Heart left ventricle (tissue), 16 donors: ENCODE measurements around the gene ACSL4. TPM values are rescaled to one million over a fixed set of nuclear protein-coding genes. Genes with fewer than 3 reads are reported as not detected.

Experiments
- ATAC-seq, 4 donors: fragments of 200-7000 bp; cut with Tn5 transposase; one replicate each; pipeline ENCODE4 v1.9.1; 2020 to 2022; ENCODE audit warnings: moderate library complexity in 4 of 4, mild to moderate bottlenecking in 3 of 4, moderate number of reproducible peaks in 1 of 4
- DNase-seq, 5 donors: peaks; one replicate each; pipeline ENCODE4 v3.0.0-alpha.2; 2020
- H3K27ac ChIP-seq, 12 donors: fragments of 200-600 bp; sonication (generic) in 4 of 12; one replicate each; pipeline versions ENCODE4 v1.5.0 to v1.8.0; 2016 to 2022; ENCODE audit warnings: mild to moderate bottlenecking in 2 of 12
- H3K27me3 ChIP-seq, 9 donors: fragments of 200-600 bp; sonication (generic) in 2 of 9; one replicate each; pipeline versions ENCODE4 v1.5.1 to v1.8.0; 2016 to 2022; ENCODE audit warnings: mild to moderate bottlenecking in 3 of 9
- H3K36me3 ChIP-seq, 9 donors: fragments of 200-600 bp; sonication (generic) in 2 of 9; one replicate each; pipeline versions ENCODE4 v1.5.0 to v1.8.0; 2018 to 2022; ENCODE audit warnings: mild to moderate bottlenecking in 2 of 9
- H3K4me1 ChIP-seq, 12 donors: fragments of 200-600 bp; sonication (generic) in 4 of 12; one replicate each; pipeline versions ENCODE4 v1.5.0 to v1.8.0; 2016 to 2022; ENCODE audit warnings: mild to moderate bottlenecking in 3 of 12
- H3K4me3 ChIP-seq, 12 donors: fragments of 200-600 bp; sonication (generic) in 4 of 12; one replicate each; pipeline versions ENCODE4 v1.5.0 to v1.8.0; 2017 to 2022; ENCODE audit warnings: mild to moderate bottlenecking in 9 of 12, moderate library complexity in 4 of 12
- H3K9me3 ChIP-seq, 12 donors: fragments of 200-600 bp; sonication (generic) in 4 of 12; one replicate each; pipeline versions ENCODE4 v1.5.0 to v1.8.0; 2016 to 2022; ENCODE audit warnings: mild to moderate bottlenecking in 1 of 12
- CTCF ChIP-seq, 12 donors: fragments of 200-600 bp; sonication (generic) in 4 of 12; IDR thresholded peaks; one replicate each; pipeline versions ENCODE4 v1.5.0 to v1.8.0; 2018 to 2022; ENCODE audit warnings: antibody characterized with exemption in 12 of 12, mild to moderate bottlenecking in 5 of 12
- POLR2A ChIP-seq, 2 donors: fragments of 450-650 bp; IDR thresholded peaks; one replicate each; pipeline ENCODE4 v1.6.1; 2017; ENCODE audit warnings: antibody characterized with exemption in 2 of 2, mild to moderate bottlenecking in 2 of 2, moderate library complexity in 2 of 2
- WGBS, 4 donors: extraction: QIAGEN DNeasy Blood & Tissue Kit in 2 of 4; methylation state at CpG; one replicate each; pipeline versions ENCODE4 v1.1.5 to v1.1.7; 2013 to 2018; 5-methylcytosine and 5-hydroxymethylcytosine counted together
- intact Hi-C, 10 donors: fragments of 100-400 bp; cut with DNase I; formaldehyde crosslinking; loops; one replicate each; pipeline versions ENCODE4 v1.11.1 to v1.14.2; 2022
- polyA plus RNA-seq, 2 donors: library from polyadenylated mRNA; stranded (reverse); fragments of 200-250 nt; gene quantifications; one replicate each; pipeline ENCODE4 v1.2.3, GENCODE V29; 2013
- total RNA-seq, 9 donors: library from RNA; depleted of rRNA in 2 of 9; stranded (reverse); fragments of >200 nt in 2 of 9; fragmentation: NEBNext Ultra II Directional in 3 of 9; extraction: Animal tissue kit (Norgen Biotek cat#: 25700) in 3 of 9; gene quantifications; one replicate each; pipeline versions ENCODE4 v1.1.0 to v1.2.4, GENCODE V29; 2016 to 2023
- donor health status: ischemic (EF 13 %, LVEDD 7.1; RV severe dilation, severe dysfunction).
- donor health status: healthy with polysubstance abuse.
- donor health status: DM: no; HTN: yes; CAD: no.
- donor health status: DM: no; HTN: no; CAD: no.
- donor health status: ischemic (EF 25% LVEDD 6.9; RV normal size, moderate dysfunction).
- donor health status: ischemic (EF 25% LVEDD 5.7; RV mildly dilated, moderate dysfunction).
- donor health status: healthy.
- donor health status: DM: yes; HTN: yes; CAD: no.
- donor health status: ischemic (EF 35%, LVEDD 5.7; RV mildly dilated, moderate dysfunction).
- donor health status: nonischemic (EF 11% LVEDD 7.7; RV severe dilation, severe dysfunction).
- donor health status: DM: yes; HTN: yes; CAD: no.
- donor health status: PGD.
- donor health status: ischemic (EF 29% LVEDD 5.4; RV normal size, mild dysfunction).
- donor health status: nonischemic (EF 23%, LVEDD 6.1; RV moderate dilation, normal function).

ACSL4 gene
- total and polyA plus RNA-seq, 11 donors = 11.7 to 68.7 (median 54.9) TPM

- peaks cover 0 to 7% (median 0%) of the 10 kb centered on the region in 9 donors for H3K27me3 ChIP-seq
- no peak for DNase-seq
- H3K4me3 ChIP-seq = no peak overlapping the region
- no peak overlapping the region for H3K27ac ChIP-seq
- peaks cover 0 to 2% (median 0%) of the 10 kb centered on the region in 12 donors for H3K9me3 ChIP-seq
- H3K36me3 ChIP-seq = no peaks in the 10 kb centered on the region
- TF ChIP-seq CTCF (IDR thresholded peaks at IDR 0.05) (no peak), POLR2A (IDR thresholded peaks at IDR 0.05) (no peak)
- ATAC-seq = no peak
- intact Hi-C loops = no loop called here
- 71 to 83% (median 81%) methylated on average over 3 of the region's 3 CpGs for whole genome bisulfite sequencing, 4 donors
- H3K4me1 ChIP-seq = no peaks in the 10 kb centered on the region
These were observed 42.3 kb upstream of the ACSL4 start for GRCh38 chrX:109775386-109775785.

GRCh38 chrX:109774706-109775105, 41.6 kb upstream of the ACSL4 start:
- H3K9me3 ChIP-seq = peaks cover 0 to 9% (median 0%) of the 10 kb centered on the region in 12 donors
- peak in 3 of 4 donors; percentile 49 to 85 (median 65) for ATAC-seq
- intact Hi-C loops = no loop called here
- 55 to 67% (median 60%) methylated on average over 5 of the region's 5 CpGs for WGBS, 4 donors
- DNase-seq = no peak
- H3K4me3 ChIP-seq = no peak overlapping the region
- no peaks in the 10 kb centered on the region for H3K36me3 ChIP-seq
- no peak for TF ChIP-seq POLR2A (IDR thresholded peaks at IDR 0.05)
- no peak for TF ChIP-seq CTCF (IDR thresholded peaks at IDR 0.05)
- peaks cover 0 to 7% (median 0%) of the 10 kb centered on the region in 9 donors for H3K27me3 ChIP-seq
- H3K27ac ChIP-seq = no peak overlapping the region
- no peaks in the 10 kb centered on the region for H3K4me1 ChIP-seq

GRCh38 chrX:109774136-109774535, 41.1 kb upstream of the ACSL4 start:
- no peak for ATAC-seq

GRCh38 chrX:109773374-109773773, 40.3 kb upstream of the ACSL4 start:
- no peak for ATAC-seq
- DNase-seq = no peak
- Histone ChIP-seq H3K4me1 (no peaks in the 10 kb centered on the region), H3K27ac (no peak overlapping the region), H3K9me3 (peaks cover 0 to 13% (median 0%) of the 10 kb centered on the region in 12 donors), H3K36me3 (no peaks in the 10 kb centered on the region), H3K27me3 (peaks cover 0 to 7% (median 0%) of the 10 kb centered on the region in 9 donors), H3K4me3 (no peak overlapping the region)
- no peak for TF ChIP-seq CTCF (IDR thresholded peaks at IDR 0.05)
- no peak for TF ChIP-seq POLR2A (IDR thresholded peaks at IDR 0.05)
- 78 to 86% (median 83%) methylated on average over 2 of the region's 2 CpGs for WGBS, 4 donors
- intact Hi-C loops = no loop called here

More at GRCh38 chrX:109774136-109774535, 41.1 kb upstream of the ACSL4 start:
- intact Hi-C loops = no loop called here
- no peak overlapping the region for H3K27ac ChIP-seq
- H3K27me3 ChIP-seq = peaks cover 0 to 7% (median 0%) of the 10 kb centered on the region in 9 donors
- no peak overlapping the region for H3K4me3 ChIP-seq
- no peaks in the 10 kb centered on the region for H3K36me3 ChIP-seq
- 88 to 100% (median 92%) methylated on average over 1 of the region's 1 CpG for WGBS, 4 donors
- H3K9me3 ChIP-seq = peaks cover 0 to 12% (median 0%) of the 10 kb centered on the region in 12 donors
- TF ChIP-seq POLR2A (IDR thresholded peaks at IDR 0.05) (no peak), CTCF (IDR thresholded peaks at IDR 0.05) (no peak)
- H3K4me1 ChIP-seq = no peaks in the 10 kb centered on the region
- DNase-seq = no peak
